ENCODE results near the gene TRAF1. TPM values are rescaled to one million over a fixed set of nuclear protein-coding genes. Genes with fewer than 3 reads are reported as not detected.

Gene TRAF1
- total RNA-seq, 2 experiments from 2014 or later = 59.6 to 114 TPM

GRCh38 chr9:120861935-120862334, 64.7 kb downstream of the TRAF1 start:
- Mint-ChIP-seq H3K36me3 (peaks cover 54% of the 10 kb centered on the region), H3K9me3 (ENCODE audit: low read depth) (no peaks in the 10 kb centered on the region), H3K4me1 (peaks cover 3% of the 10 kb centered on the region), H3K27ac (no peak overlapping the region), H3K27me3 (no peaks in the 10 kb centered on the region), H3K4me3 (no peak overlapping the region)
- CTCF ChIA-PET = no interaction called here
- DNase-seq (no peak), ATAC-seq (no peak)

GRCh38 chr9:120860083-120860482, 66.5 kb downstream of the TRAF1 start:
- Mint-ChIP-seq H3K36me3 (peaks cover 45% of the 10 kb centered on the region), H3K27ac (no peak overlapping the region), H3K4me1 (no peaks in the 10 kb centered on the region), H3K4me3 (no peak overlapping the region), H3K9me3 (ENCODE audit: low read depth) (no peaks in the 10 kb centered on the region), H3K27me3 (no peaks in the 10 kb centered on the region)
- ATAC-seq (no peak), DNase-seq (no peak)
- CTCF ChIA-PET = interaction anchor here (1.2 to 1.9 kb wide), 3 partner anchors 77 to 104 kb away, joined by 3 to 5 read pairs (median 4); no protein-coding TSS in a partner anchor

- no peaks in the 10 kb centered on the region for H3K27me3 Mint-ChIP-seq
- H3K36me3 Mint-ChIP-seq = peaks cover 45% of the 10 kb centered on the region
- no peaks in the 10 kb centered on the region for H3K9me3 Mint-ChIP-seq (ENCODE audit: low read depth)
- no peak overlapping the region for H3K27ac Mint-ChIP-seq
- CTCF ChIA-PET = interaction anchor here (1.2 to 1.9 kb wide), 3 partner anchors 66 to 103 kb away, joined by 3 to 5 read pairs (median 4); partner anchors contain the start of gene FBXW2
- no peak overlapping the region for H3K4me3 Mint-ChIP-seq
- ATAC-seq = no peak
- no peak for DNase-seq
- H3K4me1 Mint-ChIP-seq = no peaks in the 10 kb centered on the region
These were observed 67.2 kb downstream of the TRAF1 start for GRCh38 chr9:120859361-120859760.

GRCh38 chr9:120857902-120858301, 68.7 kb downstream of the TRAF1 start:
- peaks cover 38% of the 10 kb centered on the region for H3K36me3 Mint-ChIP-seq
- H3K27me3 Mint-ChIP-seq = no peaks in the 10 kb centered on the region
- CTCF ChIA-PET = interaction anchor here (0.9 kb wide), 1 partner anchor 11 kb away, joined by 4 read pairs; no protein-coding TSS in a partner anchor
- ATAC-seq (no peak), DNase-seq (no peak)
- no peak overlapping the region for H3K27ac Mint-ChIP-seq
- H3K4me3 Mint-ChIP-seq = no peak overlapping the region
- no peaks in the 10 kb centered on the region for H3K9me3 Mint-ChIP-seq (ENCODE audit: low read depth)
- no peaks in the 10 kb centered on the region for H3K4me1 Mint-ChIP-seq

- no peaks in the 10 kb centered on the region for H3K9me3 Mint-ChIP-seq (ENCODE audit: low read depth)
- DNase-seq (no peak), ATAC-seq (no peak)
- H3K4me3 Mint-ChIP-seq = no peak overlapping the region
- H3K27ac Mint-ChIP-seq = no peak overlapping the region
- H3K36me3 Mint-ChIP-seq = peaks cover 38% of the 10 kb centered on the region
- CTCF ChIA-PET = interaction anchor here (0.9 kb wide), 1 partner anchor 11 kb away, joined by 4 read pairs; no protein-coding TSS in a partner anchor
- no peaks in the 10 kb centered on the region for H3K4me1 Mint-ChIP-seq
- H3K27me3 Mint-ChIP-seq = no peaks in the 10 kb centered on the region
These were observed 69.1 kb downstream of the TRAF1 start for GRCh38 chr9:120857481-120857880.

GRCh38 chr9:120856700-120857099, 69.9 kb downstream of the TRAF1 start:
- DNase-seq (no peak), ATAC-seq (no peak)
- CTCF ChIA-PET = no interaction called here
- Mint-ChIP-seq H3K4me1 (no peaks in the 10 kb centered on the region), H3K9me3 (ENCODE audit: low read depth) (no peaks in the 10 kb centered on the region), H3K27me3 (no peaks in the 10 kb centered on the region), H3K36me3 (peaks cover 35% of the 10 kb centered on the region), H3K4me3 (no peak overlapping the region), H3K27ac (no peak overlapping the region)

- CTCF ChIA-PET = interaction anchor here (0.8 kb wide), 1 partner anchor 13 kb away, joined by 3 read pairs; no protein-coding TSS in a partner anchor
- Mint-ChIP-seq H3K27ac (peak overlapping the region; percentile 31), H3K9me3 (ENCODE audit: low read depth) (no peaks in the 10 kb centered on the region), H3K36me3 (peaks cover 34% of the 10 kb centered on the region), H3K27me3 (no peaks in the 10 kb centered on the region), H3K4me3 (no peak overlapping the region), H3K4me1 (no peaks in the 10 kb centered on the region)
- ATAC-seq (no peak), DNase-seq (no peak)
These were observed 70.5 kb downstream of the TRAF1 start for GRCh38 chr9:120855827-120856670.

- H3K36me3 Mint-ChIP-seq = peaks cover 22% of the 10 kb centered on the region
- no peak overlapping the region for H3K27ac Mint-ChIP-seq
- DNase-seq (no peak), ATAC-seq (no peak)
- peaks cover 1% of the 10 kb centered on the region for H3K4me1 Mint-ChIP-seq
- H3K4me3 Mint-ChIP-seq = no peak overlapping the region
- H3K27me3 Mint-ChIP-seq = no peaks in the 10 kb centered on the region
- no peaks in the 10 kb centered on the region for H3K9me3 Mint-ChIP-seq (ENCODE audit: low read depth)
- CTCF ChIA-PET = interaction anchor here (0.8 kb wide), 1 partner anchor 14 kb away, joined by 3 read pairs; no protein-coding TSS in a partner anchor
These were observed 71.8 kb downstream of the TRAF1 start for GRCh38 chr9:120854596-120855327.

GRCh38 chr9:120853198-120853597, 73.4 kb downstream of the TRAF1 start:
- CTCF ChIA-PET = no interaction called here
- Mint-ChIP-seq H3K27me3 (no peaks in the 10 kb centered on the region), H3K4me1 (peaks cover 3% of the 10 kb centered on the region), H3K27ac (no peak overlapping the region), H3K36me3 (peaks cover 15% of the 10 kb centered on the region), H3K9me3 (ENCODE audit: low read depth) (no peaks in the 10 kb centered on the region), H3K4me3 (no peak overlapping the region)
- ATAC-seq (no peak), DNase-seq (no peak)

Other genes with a start within 250 kb of the TRAF1 start
- gene MEGF9, start 212.3 kb downstream of the TRAF1 start, total RNA-seq = 1 to 10 TPM; 6.4 to 6.7 TPM
- 10 to 100 TPM; 82.2 to 88.3 TPM for gene FBXW2, start 133.4 kb downstream of the TRAF1 start, total RNA-seq
- gene PSMD5, start 83.9 kb downstream of the TRAF1 start, total RNA-seq = 10 to 100 TPM; 53.6 to 58.9 TPM
- gene PHF19, start 49.6 kb downstream of the TRAF1 start, total RNA-seq = 100 to 1,000 TPM; 246 to 254 TPM
- 1 to 10 TPM; 1.9 to 3.0 TPM for gene C5, start 123.5 kb upstream of the TRAF1 start, total RNA-seq
- gene CNTRL, start 148.2 kb upstream of the TRAF1 start, total RNA-seq = 100 to 1,000 TPM in 1 of 2 experiments, 10 to 100 TPM in 1; 80.3 to 107 TPM

Data from activated CD8-positive, alpha-beta memory T cell treated with anti-CD3 and anti-CD28 coated beads, Interleukin-2, amount 10 ng/mL, durations not matched to agents 7 days and 5 days (primary cell).